Astrocyte of the cerebellum (primary cell): ENCODE results near the gene CAB39.
"Not testable (repeated sequence)": the region's sequence is repeated elsewhere in the genome, so short reads cannot be mapped to it uniquely, and the experiment has no call there.

Experiments
- DNase-seq: peaks from one replicate; pipeline ENCODE4 v3.0.0-alpha.2; 2011; ENCODE audit warnings: low read depth
- H3K4me3 ChIP-seq: 2 replicates; pipeline ENCODE4 v1.5.1; 2011; ENCODE audit warnings: mild to moderate bottlenecking, low read depth, low read length, moderate library complexity
- CTCF ChIP-seq: IDR thresholded peaks from 2 replicates; pipeline ENCODE4 v1.5.1; 2012; ENCODE audit warnings: low read length, low read depth, moderate library complexity, mild to moderate bottlenecking; ENCODE audit errors: missing control alignments
- in situ Hi-C: cut with HindIII; loops from 2 replicates; pipeline ENCODE4 v1.10.0; 2017; ENCODE audit warnings: low sequenced_read_pairs

CAB39 gene

GRCh38 chr2:230716588-230716987 lies 3.9 kb downstream of the CAB39 start:
- no peak for DNase-seq
- no peak overlapping the region for H3K4me3 ChIP-seq
- no peak for TF ChIP-seq CTCF
- in situ Hi-C loops, result no loop called here

- in situ Hi-C loops, result no loop called here
These were observed 5.0 kb downstream of the CAB39 start for GRCh38 chr2:230717600-230717999.

GRCh38 chr2:230719340-230719739 lies 6.7 kb downstream of the CAB39 start:
- in situ Hi-C loops, result no loop called here
- no peak for DNase-seq
- H3K4me3 ChIP-seq, result no peak overlapping the region
- no peak for TF ChIP-seq CTCF

More at GRCh38 chr2:230717600-230717999, 5.0 kb downstream of the CAB39 start:
- no peak for TF ChIP-seq CTCF
- no peak for DNase-seq
- H3K4me3 ChIP-seq, result no peak overlapping the region

GRCh38 chr2:230721712-230722111 lies 9.1 kb downstream of the CAB39 start:
- in situ Hi-C loops, result no loop called here
- no peak for TF ChIP-seq CTCF
- no peak for DNase-seq
- H3K4me3 ChIP-seq, result no peak overlapping the region

- no peak for TF ChIP-seq CTCF
- no peak for DNase-seq
- H3K4me3 ChIP-seq, result no peak overlapping the region
- in situ Hi-C loops, result no loop called here
These were observed 9.7 kb downstream of the CAB39 start for GRCh38 chr2:230722207-230722885.

GRCh38 chr2:230723363-230723762 lies 10.7 kb downstream of the CAB39 start:
- in situ Hi-C loops, result no loop called here
- H3K4me3 ChIP-seq, result no peak overlapping the region
- DNase-seq, result no peak
- TF ChIP-seq CTCF, result no peak

- H3K4me3 ChIP-seq, in situ Hi-C loops, DNase-seq: not testable (repeated sequence)
These were observed 12.3 kb downstream of the CAB39 start for GRCh38 chr2:230724957-230725356.
